HepG2 (cell line): ENCODE results near the gene ATP6V1C2. TPM values are rescaled to one million over a fixed set of nuclear protein-coding genes. Genes with fewer than 3 reads are reported as not detected.

ENCODE experiments used
- HMG20B ChIP-seq: conservative IDR thresholded peaks from 2 replicates; pipeline ENCODE4 v1.6.1; 2016; ENCODE audit warnings: missing genetic modification reagents, missing compliant biosample characterization
- POLR2AphosphoS5 ChIP-seq: IDR thresholded peaks from 2 replicates; pipeline ENCODE4 v1.6.1; 2012; ENCODE audit warnings: low read depth, low read length
- SMYD3 ChIP-seq: sonication (generic); formaldehyde crosslinking; IDR thresholded peaks from 2 replicates; pipeline ENCODE4 v1.8.1; 2023; ENCODE audit warnings: mild to moderate bottlenecking, missing genetic modification reagents
- SNAPC4 ChIP-seq: sonication (generic); formaldehyde crosslinking; IDR thresholded peaks from 2 replicates; pipeline ENCODE4 v1.4.0; 2020; ENCODE audit warnings: mild to moderate bottlenecking, missing genetic modification reagents
- TCF12 ChIP-seq, 2 experiments: fragments of 450-650 bp in 1 of 2; sonication (generic) in 1 of 2; formaldehyde crosslinking in 1 of 2; IDR thresholded peaks; 2 replicates each; pipeline versions ENCODE4 v1.6.1 to v1.8.0; 2017 to 2022; ENCODE audit warnings: antibody characterized with exemption in 1 of 2, mild to moderate bottlenecking in 1 of 2, missing genetic modification reagents in 1 of 2, moderate library complexity in 1 of 2
- ZFAT ChIP-seq: sonication (generic); formaldehyde crosslinking; conservative IDR thresholded peaks from 2 replicates; pipeline ENCODE4 v1.8.1; 2023; ENCODE audit warnings: missing genetic modification reagents, inconsistent platforms
- ZFP41 ChIP-seq: sonication (generic); formaldehyde crosslinking; IDR thresholded peaks from 2 replicates; pipeline ENCODE4 v1.4.0; 2020; ENCODE audit warnings: mild to moderate bottlenecking, missing genetic modification reagents, borderline replicate concordance
- ZMAT3 ChIP-seq: sonication (generic); formaldehyde crosslinking; conservative IDR thresholded peaks from 2 replicates; pipeline ENCODE4 v1.7.0; 2021; ENCODE audit warnings: missing genetic modification reagents
- ZNF101 ChIP-seq: sonication (generic); formaldehyde crosslinking; IDR thresholded peaks from 2 replicates; pipeline ENCODE4 v1.4.0; 2020; ENCODE audit warnings: mild to moderate bottlenecking, low read depth, missing genetic modification reagents, borderline replicate concordance
- ZNF329 ChIP-seq: sonication (generic); formaldehyde crosslinking; IDR thresholded peaks from 2 replicates; pipeline ENCODE4 v1.9.0; 2021; ENCODE audit warnings: low read depth, mild to moderate bottlenecking, missing genetic modification reagents
- ZNF441 ChIP-seq: sonication (generic); formaldehyde crosslinking; IDR thresholded peaks from 2 replicates; pipeline ENCODE4 v1.7.0; 2021; ENCODE audit warnings: missing genetic modification reagents, borderline replicate concordance
- polyA plus RNA-seq, 8 experiments: library from polyadenylated mRNA; depleted of rRNA in 3 of 8; stranded (reverse) in 7 of 8; unstranded in 1 of 8; fragments of >200 nt; fragmentation: Illumina TruSeq in 4 of 8; extraction: Trizol in 4 of 8; gene quantifications; 2 replicates each; pipeline versions ENCODE4 v1.2.1 to v1.2.3, GENCODE V29; 2011 to 2016; ENCODE audit warnings: low read depth in 4 of 8, missing spikeins in 1 of 8, mixed read lengths in 1 of 8; ENCODE audit not compliant: insufficient read depth in 1 of 8
- total RNA-seq, 5 experiments: library from RNA; depleted of rRNA; stranded (reverse); fragments of >200 nt; fragmentation: Illumina TruSeq; extraction: Trizol; gene quantifications; 2 replicates each; pipeline ENCODE4 v1.2.3, GENCODE V29; 2016; ENCODE audit warnings: low read depth in 1 of 5
- TF ChIP-seq, protein P1 (sequence below): sonication (generic); formaldehyde crosslinking; IDR thresholded peaks from 2 replicates; pipeline ENCODE4 v1.8.0; 2023; ENCODE audit warnings: mild to moderate bottlenecking, missing genetic modification reagents
- TF ChIP-seq, protein P2 (sequence below): IDR thresholded peaks from 2 replicates; pipeline ENCODE4 v1.6.1; 2016; ENCODE audit warnings: control low read depth
- TF ChIP-seq, protein P3 (sequence below): sonication (generic); formaldehyde crosslinking; IDR thresholded peaks from 2 replicates; pipeline ENCODE4 v1.5.0; 2020; ENCODE audit warnings: missing genetic modification reagents

The ATP6V1C2 gene
- total and polyA plus RNA-seq, 2 of the 13 experiments (the other 11 are each of a cell fraction or from before 2014, with no cell fraction given), result 0.04 to 0.29 TPM

GRCh38 chr2:10812362-10813162 is 91.1 kb downstream of the ATP6V1C2 start, which contains the start of gene PDIA6 (continued):
- TF ChIP-seq, protein P1, sequence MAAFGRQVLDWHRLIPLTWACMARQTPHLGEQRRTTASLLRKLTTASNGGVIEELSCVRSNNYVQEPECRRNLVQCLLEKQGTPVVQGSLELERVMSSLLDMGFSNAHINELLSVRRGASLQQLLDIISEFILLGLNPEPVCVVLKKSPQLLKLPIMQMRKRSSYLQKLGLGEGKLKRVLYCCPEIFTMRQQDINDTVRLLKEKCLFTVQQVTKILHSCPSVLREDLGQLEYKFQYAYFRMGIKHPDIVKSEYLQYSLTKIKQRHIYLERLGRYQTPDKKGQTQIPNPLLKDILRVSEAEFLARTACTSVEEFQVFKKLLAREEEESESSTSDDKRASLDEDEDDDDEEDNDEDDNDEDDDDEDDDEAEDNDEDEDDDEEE (CRISPR knock-in tag), result no peak
- TF ChIP-seq ZNF329 (peak; percentile 37; the same call in 1 of the 2 replicates), ZMAT3 (CRISPR knock-in tag) (peak; percentile 82; the same call in 1 of the 2 replicates), HMG20B (CRISPR knock-in tag) (no peak), SMYD3 (CRISPR knock-in tag) (no peak), ZFAT (CRISPR knock-in tag) (no peak), TCF12 (IDR thresholded peaks at IDR 0.05) (no peak), TCF12 (CRISPR knock-in tag; IDR thresholded peaks at IDR 0.05) (no peak), ZFP41 (no peak), SNAPC4 (no peak), ZNF101 (CRISPR knock-in tag) (no peak), POLR2AphosphoS5 (peak; percentile 73), ZNF441 (CRISPR knock-in tag) (peak; percentile 79; the same call in 1 of the 2 replicates)
- TF ChIP-seq, protein P2, sequence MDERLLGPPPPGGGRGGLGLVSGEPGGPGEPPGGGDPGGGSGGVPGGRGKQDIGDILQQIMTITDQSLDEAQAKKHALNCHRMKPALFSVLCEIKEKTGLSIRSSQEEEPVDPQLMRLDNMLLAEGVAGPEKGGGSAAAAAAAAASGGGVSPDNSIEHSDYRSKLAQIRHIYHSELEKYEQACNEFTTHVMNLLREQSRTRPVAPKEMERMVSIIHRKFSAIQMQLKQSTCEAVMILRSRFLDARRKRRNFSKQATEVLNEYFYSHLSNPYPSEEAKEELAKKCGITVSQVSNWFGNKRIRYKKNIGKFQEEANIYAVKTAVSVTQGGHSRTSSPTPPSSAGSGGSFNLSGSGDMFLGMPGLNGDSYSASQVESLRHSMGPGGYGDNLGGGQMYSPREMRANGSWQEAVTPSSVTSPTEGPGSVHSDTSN, result peak; percentile 94
- TF ChIP-seq, protein P3, sequence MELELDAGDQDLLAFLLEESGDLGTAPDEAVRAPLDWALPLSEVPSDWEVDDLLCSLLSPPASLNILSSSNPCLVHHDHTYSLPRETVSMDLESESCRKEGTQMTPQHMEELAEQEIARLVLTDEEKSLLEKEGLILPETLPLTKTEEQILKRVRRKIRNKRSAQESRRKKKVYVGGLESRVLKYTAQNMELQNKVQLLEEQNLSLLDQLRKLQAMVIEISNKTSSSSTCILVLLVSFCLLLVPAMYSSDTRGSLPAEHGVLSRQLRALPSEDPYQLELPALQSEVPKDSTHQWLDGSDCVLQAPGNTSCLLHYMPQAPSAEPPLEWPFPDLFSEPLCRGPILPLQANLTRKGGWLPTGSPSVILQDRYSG (CRISPR knock-in tag), result no peak
